Measurements from ENCODE around the gene GALR2.

The GALR2 gene

GRCh38 chr17:76124582-76125390 lies 50.2 kb downstream of the GALR2 start:
- peak; percentile 55 for TF ChIP-seq CTCF (IDR thresholded peaks at IDR 0.05; ENCODE audit: low read depth, low read length, missing control alignments)
- no peak overlapping the region for H3K4me3 ChIP-seq (ENCODE audit: low read depth, low read length)
- no peak for DNase-seq (ENCODE audit: low read depth)

GRCh38 chr17:76125391-76125675 lies 50.8 kb downstream of the GALR2 start:
- no peak for DNase-seq (ENCODE audit: low read depth)
- TF ChIP-seq CTCF (IDR thresholded peaks at IDR 0.05; ENCODE audit: low read depth, low read length, missing control alignments), result no peak

GRCh38 chr17:76125922-76126321 lies 51.3 kb downstream of the GALR2 start:
- no peak for TF ChIP-seq CTCF (IDR thresholded peaks at IDR 0.05; ENCODE audit: low read depth, low read length, missing control alignments)
- H3K4me3 ChIP-seq (ENCODE audit: low read depth, low read length), result no peak overlapping the region
- no peak for DNase-seq (ENCODE audit: low read depth)

More at GRCh38 chr17:76125391-76125675, 50.8 kb downstream of the GALR2 start:
- no peak overlapping the region for H3K4me3 ChIP-seq (ENCODE audit: low read depth, low read length)
